HG03097 (cell line): Measurements from ENCODE around the gene EMID1.
"Not testable (repeated sequence)": the region's sequence is repeated elsewhere in the genome, so short reads cannot be mapped to it uniquely, and the experiment has no call there.

Experiments
- ATAC-seq: cut with Tn5 transposase; IDR thresholded peaks from one replicate; pipeline ENCODE4 v1.9.1; 2021; ENCODE audit not compliant: unreplicated experiment, low FRiP score

The EMID1 gene

DNA sequence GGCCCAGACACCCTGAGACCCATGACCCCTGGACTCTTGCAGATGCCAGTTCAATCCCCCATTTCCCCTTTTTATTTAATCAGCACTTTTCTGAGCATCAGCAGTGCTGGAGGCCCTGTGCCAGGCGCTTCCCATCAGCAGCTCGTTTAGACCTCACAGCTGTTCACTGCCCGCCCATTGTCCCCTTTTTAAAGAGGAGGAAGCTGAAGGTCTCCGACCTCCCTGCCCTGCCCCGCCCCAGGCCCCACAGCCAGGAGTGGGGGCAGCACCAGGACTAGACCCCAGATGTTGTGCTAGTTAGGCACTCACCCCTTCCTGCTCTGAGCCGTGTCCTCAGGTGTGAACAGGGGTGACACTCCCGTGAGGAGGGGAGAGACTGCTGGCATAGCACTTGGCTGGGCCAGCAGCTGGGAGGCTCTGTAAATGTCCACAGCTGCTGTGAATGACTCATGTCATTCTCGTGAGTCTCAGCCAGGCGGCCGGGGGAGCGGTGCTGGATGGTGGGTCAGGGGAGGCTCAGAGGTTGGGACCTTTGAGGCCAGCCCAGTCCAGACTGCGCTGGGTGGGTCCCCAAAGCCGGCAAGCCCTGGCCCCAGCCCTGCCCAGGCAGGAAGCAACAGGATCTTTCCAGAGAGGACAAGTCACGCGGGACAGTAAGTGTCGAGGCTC lies 19.9 kb downstream of the EMID1 start:
- ATAC-seq, result no peak

DNA sequence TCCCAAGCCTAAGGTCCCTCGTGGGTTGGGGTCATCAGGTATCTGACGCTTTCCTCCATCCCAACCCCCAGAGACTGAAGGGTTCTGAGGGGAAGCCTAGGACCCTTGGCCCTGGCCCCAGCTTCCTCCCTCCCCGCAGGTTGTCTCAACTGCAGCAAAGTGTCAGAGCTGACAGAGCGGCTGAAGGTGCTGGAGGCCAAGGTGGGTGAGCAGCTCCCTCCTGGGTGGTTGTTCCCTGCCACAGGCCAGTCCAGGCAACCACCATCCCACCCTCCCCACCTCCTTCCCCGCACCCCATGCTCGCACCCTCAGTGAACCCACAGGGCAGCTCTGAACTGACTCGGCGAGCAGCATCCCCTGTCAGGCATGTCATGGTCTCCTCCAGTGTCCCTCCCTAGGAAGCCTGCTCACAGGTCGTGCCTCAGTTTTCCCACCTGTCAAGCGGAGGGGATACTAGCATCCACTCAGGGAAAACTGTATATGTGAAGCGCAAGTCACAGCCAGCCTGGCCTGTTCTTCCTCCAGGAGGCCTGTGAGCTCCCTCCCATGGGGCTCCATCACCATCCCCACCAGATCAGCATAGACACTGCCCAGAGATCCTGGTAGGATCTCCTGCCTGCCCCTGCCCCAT lies 20.8 kb downstream of the EMID1 start:
- no peak for ATAC-seq

DNA sequence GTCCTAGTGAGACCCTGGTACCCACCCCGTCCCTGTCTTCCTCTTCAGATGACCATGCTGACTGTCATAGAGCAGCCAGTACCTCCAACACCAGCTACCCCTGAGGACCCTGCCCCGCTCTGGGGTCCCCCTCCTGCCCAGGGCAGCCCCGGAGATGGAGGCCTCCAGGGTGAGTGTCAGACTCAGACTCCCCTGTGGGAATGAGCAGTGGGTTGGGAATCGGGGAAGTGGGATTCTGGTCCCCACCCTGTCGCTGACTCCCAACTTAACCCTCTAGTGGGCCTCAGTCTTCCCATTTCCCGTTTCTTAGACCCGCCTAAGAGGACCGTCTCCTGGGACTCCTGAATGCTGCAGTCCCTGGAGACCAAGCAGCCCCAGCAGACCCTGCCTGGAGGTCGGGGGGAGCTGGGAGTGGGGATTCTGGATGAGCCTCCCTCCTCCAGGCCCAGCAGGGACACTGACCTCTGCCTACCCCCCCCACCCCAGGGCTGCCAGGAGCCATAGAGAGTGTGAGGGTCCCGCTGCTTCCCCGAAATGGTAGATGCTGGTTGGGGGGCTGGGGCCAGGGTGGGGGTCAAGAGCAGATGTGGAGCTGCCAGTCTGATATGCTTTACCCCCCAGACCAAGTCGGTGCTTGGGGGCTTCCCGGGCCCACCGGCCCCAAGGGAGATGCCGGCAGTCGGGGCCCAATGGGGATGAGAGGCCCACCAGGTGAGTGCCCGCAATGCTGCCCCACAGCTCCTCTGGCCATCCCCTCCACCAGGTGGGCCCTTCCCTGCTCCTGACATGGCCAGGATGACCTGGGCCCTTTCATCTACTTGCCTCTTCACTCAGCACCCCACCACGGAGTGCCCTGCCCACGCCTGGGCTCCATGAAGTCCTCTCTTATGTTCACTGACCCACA lies 25.5 kb downstream of the EMID1 start:
- no peak for ATAC-seq

DNA sequence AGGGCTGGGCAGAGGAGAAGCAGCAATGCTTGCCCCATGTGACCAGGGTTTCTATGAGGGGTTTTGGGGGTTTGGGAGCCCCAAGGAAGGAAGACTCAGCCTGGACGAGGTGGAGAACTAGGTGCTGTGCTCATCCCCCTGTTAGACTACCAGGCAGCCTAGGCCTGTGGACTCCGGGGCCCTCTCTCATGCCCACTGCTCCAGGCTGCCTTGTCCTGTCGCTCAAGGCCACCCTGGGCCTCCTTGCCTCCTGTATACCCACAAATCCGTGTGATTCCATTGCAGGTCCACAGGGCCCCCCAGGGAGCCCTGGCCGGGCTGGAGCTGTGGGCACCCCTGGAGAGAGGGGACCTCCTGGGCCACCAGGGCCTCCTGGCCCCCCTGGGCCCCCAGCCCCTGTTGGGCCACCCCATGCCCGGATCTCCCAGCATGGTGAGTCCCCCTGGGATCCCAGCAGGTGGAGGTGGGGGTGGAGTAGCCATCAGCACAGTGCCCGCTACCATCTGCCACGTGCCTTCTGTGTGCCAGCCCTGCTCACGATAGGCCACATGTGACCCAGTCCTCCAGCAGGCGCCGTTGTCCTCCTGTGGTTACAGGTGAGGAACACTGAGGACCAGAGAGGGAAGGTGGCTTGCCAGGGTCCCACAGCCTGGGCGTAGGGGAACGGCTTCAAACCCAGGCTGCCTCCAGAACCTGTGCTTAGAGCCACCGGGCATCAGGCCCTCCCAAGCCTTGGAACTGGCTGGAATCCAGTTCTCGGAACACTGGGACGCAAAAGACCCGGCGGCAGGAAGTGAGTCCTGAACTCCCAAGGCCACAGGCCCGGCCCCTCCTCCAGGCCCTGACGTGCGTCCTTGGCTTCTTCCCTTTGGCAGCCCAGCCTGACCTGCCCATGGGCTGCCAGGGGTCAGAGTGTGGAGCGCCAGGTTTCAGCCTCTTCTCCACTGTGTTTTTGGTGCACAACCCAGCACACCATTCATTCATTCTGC lies 26.6 kb downstream of the EMID1 start:
- ATAC-seq, result no peak

DNA sequence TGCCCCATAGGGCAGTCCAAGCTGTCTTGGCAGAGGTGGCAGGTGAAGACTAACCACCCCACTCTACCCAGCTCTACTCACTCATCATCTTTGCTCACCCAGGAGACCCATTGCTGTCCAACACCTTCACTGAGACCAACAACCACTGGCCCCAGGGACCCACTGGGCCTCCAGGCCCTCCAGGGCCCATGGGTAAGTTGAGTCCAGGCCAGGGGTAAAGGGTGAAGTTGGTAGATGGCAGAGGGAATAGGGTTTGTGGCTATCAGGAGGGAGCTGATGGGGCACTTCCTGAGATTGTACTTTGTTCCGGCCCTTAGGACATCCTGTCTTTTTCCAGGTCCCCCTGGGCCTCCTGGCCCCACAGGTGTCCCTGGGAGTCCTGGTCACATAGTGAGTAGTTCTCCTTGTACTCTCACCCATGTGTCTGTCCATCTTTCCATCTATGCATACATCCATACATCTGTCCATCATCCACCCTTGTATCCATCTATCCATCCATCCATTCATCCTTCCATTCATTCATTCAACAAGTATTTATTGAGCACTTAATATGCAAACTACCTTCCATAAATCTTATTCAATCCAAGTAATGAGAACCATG lies 27.7 kb downstream of the EMID1 start:
- no peak for ATAC-seq

DNA sequence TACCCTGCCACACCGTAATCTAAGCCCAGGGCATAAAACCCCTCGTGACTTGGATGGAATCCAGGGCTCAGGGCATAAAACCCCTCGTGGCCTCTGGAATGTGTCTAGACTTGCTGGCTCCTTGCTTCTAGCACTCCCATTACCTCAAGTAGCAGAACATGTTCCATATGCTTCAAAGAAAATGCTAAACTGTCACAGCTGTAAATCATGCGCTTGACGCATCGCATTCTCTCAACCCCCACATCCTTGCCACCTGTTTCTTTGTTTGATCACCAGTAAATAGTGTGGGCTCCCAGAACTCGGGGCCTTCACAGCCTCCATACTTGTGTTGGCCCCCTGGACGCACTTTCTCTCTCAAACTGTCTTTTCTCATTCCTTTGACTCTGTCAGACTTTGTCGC lies 34.8 kb downstream of the EMID1 start:
- ATAC-seq, result not testable (repeated sequence)

DNA sequence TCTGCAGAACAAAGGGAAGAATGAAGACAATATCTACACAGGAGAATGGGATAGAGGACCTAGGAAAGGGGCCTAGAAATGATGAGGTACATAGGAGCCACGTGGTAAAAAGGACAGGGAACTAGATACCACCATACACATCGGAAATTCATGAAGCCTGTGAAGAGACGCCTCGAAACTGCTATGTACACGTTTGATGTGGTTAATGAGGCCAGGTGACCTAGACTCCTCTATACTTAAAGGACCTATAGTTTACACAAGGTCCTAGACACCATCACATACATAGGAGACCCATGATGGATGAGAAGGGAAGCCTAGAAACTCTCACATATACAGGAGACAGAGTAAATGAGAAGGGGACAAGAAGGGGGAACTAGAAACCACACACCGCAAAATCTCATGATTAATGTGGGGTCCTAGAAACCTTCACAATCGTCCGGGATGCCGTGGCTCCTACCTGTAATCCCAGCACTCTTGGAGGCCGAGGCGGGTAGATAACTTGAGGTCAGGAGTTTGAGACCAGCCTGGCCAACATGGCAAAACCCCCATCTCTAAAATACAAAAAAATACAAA lies 38.3 kb downstream of the EMID1 start:
- ATAC-seq, result no peak

DNA sequence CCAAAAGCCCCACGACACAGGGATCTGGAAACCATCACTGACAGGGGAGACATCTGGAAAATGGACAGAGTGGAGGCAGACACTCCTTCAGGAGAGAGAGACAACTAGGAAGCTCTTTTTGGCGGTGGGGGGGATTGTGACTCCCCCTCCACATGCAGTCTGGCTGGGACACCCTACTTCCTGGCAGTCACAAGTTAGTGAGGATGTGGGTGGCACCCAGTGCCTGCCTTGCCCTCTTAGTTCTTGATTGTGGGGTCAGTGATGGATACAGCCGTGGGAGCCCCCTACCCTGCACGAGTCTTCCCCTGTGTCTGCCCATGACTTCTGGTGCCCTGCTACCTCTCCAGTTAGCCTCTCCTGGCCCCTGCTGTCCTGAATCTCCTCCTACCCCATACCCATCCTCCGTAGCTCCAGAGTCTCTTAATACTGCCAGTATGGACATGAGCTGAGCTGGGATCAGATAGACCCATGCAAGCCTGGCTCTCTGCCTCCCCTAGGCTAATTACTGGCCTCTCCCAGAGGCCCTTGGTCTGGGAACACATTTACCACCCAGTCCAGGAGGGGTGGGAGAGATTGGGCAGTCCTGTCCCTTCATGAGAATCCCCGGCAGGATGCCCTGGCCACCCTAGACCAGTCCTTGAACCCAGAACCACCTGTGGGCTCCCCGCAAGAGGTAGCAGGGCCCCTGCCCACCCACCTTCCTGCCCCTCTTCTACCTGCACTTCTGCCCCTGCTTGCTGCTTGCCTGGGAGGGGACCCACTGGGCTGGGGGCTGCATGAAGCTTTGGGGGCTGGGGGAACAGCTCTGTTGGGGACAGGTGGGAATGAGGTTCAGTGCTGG lies 39.3 kb downstream of the EMID1 start:
- ATAC-seq, result no peak

DNA sequence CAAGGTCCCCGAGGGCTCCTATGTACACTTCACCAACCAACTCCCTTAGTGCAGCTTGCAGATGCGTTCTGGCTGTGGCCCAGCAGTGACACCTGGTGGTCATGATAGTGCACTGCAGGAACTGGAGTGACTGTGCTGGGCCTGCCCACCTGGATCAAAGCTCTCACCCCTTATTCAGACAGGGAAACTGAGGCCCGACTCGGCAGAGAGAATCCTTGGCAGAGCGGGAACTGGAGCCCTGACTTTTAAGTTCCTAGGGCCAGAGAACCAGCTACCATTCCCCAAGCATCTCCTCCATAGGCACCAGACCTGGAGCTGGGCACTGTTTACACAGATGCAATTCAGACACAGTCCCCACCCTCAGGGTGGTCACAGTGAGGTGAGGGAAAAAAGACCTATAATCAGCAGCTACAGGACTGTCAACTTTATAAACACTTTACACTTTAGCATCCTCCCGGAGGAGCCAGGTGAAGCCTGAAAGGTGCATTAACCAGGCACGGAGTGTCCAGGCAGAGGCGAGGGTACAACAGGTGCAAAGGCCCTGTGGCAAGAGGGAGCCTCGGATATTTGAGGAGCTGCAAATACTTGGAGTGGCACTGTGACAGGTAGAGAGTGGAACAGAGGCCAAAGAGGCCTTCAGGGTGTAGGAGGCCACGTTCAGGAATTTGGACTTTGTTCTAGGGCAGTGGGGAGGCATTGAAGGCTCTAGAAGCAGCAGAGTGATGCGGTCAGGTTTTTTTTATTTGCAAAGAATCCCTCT lies 40.1 kb downstream of the EMID1 start:
- ATAC-seq, result no peak

DNA sequence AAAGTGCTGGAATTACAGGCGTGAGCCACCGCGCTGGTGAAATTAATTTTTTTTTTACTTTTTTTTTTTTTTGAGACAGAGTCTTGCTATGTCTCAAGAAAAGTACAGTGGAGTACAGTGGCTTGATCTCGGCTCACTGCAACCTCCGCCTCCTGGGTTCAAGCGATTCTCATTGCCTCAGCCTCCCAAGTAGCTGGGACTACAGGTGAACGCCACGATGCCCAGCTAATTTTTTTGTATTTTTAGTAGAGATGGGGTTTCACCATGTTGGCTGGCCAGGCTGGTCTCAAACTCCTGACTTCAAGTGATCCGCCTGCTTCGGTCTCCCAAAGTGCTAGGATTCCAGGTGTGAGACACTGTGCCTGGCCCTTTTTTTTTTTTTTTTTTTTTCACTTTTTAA lies 42.2 kb downstream of the EMID1 start:
- not testable (repeated sequence) for ATAC-seq

DNA sequence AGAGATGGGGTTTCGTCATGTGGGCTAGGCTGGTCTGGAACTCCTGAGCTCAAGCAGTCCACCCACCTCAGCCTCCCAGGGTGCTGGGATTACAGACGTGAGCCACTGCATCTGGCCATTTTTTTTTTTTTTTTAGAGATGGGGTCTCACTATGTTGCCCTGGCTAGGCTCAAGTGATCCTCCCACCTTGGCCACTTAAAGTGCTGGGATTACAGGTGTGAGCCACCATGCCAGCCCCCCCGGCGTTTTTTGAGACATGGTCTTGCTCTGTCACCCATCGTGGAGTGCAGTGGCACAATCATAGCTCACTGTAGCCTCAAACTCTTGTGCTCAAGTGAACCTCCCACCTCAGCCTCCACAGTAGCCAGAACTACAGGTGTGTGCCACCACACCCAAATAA lies 45.6 kb downstream of the EMID1 start:
- no peak for ATAC-seq

DNA sequence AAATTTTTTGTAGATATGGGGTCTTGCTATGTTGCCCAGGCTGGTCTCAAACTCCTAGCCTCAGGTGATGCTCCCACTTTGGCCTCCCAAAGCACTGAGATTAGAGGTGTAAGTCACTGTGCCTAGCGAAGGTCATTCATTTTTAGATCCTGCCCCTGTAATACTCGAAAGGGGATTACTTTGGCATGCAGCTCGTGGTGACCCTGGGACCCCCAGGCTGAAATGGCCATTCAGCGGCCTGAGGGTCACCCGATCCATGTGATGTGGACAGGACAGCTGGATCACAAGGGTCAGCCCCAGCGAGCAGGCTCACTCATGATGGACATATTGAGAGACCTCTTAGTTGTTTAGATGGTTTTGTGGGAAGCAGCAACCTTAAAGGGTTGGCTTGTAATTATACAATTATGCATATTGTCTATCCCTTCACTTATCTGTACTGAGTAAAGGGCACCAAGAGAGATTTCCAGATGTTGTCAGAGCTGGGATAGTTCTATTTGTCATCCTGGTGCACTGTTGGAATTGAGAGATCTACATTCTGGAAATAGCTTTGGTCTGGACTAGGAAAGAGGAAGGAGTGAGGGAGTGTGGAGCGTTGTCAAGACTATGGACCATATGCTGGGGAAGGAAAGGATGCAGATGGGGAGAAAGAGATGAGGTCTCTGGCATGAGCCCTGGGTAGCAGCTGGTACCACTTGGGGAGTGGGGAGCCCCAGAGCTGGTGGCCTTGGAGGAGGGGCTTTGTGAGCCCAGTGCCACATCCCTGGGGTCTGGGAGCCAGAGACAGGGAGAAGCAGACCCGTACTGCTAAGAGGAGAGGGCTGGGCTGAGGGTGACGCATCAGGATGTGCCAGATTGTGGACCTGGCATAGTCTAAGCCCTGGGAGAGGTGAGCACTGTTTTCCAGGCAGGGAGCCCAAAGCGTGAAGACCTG lies 46.5 kb downstream of the EMID1 start:
- no peak for ATAC-seq

DNA sequence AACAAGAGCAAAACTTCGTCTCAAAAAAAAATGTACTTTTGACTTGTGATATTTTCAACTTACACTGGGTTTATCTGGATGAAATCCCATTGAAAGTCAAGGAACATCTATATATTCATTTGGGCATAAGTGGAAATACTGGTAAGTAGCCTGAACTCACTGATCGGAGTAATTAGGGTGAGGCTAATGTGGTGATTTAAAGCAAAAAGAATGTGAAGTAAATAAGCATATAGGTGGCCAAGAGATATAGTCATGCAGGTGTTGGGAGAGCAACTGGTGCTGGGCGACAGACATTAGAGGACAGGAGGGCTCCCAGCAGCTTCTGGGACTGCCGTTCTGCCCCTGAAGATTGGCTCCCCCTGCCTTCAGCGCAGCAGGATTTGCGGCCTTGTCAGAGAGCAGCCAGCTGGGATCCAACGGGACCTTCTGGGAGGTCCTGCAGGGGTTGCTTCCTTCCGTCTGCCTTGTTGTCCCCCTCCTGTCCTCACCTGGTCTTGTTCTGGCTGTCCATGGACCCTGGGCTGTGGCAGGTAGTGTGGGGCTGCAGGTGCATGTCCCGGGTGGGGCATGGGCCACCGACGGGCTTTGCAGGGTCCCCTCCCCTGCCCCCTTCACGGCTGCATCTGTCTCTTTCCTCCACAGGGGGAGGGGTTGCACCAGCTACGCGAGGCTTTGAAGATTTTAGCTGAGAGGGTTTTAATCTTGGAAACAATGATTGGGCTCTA lies 48.0 kb downstream of the EMID1 start:
- no peak for ATAC-seq

DNA sequence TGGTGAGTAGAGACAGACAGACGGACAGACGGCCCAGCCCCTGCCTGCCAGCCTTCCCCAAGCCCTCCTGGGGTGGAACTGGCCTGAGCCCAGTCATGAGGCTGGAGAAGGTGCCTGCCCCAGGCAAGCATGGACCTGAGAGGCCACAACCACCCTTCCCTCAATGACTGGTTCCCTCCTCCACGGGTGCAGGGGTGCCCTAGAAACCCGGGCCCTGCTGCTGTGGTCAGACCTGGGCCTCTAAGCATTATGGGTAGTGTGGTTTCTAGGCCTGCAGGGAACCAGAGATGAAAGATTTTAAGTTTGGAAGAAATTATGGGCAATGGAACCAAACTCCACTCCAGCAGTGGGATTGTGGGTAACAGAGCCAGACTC lies 48.6 kb downstream of the EMID1 start:
- no peak for ATAC-seq

DNA sequence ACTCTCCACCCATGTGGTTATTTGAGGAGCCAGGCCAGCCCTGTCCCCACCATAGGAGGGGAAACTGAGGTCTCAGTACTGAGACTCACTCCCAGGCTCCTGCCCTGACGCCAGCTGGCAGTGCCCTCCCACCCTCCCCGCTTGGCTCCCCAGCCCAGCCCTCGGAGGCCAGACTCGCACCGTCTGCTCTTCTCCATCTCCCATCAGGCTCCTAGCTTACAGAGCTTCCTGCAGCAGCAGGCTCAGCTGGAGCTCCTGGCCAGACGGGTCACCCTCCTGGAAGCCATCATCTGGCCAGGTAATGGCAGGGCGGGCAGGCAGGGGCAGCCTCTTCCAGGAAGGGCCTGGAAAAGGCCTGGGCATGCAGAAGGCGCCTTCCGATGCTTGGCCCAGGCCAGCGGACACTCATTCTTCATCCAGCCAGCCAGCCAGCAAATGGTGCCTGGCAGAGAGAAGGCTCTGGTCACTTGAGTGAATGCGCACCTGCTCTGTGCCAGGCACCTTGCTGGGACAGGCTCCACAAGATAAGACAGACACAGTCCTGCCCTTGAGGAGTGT lies 49.4 kb downstream of the EMID1 start:
- no peak for ATAC-seq
